Mesendoderm (in vitro differentiated cells): ENCODE data around the gene PPBP.

Source experiments
- DNase-seq: peaks from one replicate; pipeline ENCODE4 v3.0.0; 2013
- H2AK5ac ChIP-seq: 2 replicates; pipeline ENCODE4 v1.6.1; 2013; ENCODE audit warnings: low read length, inconsistent platforms
- H2BK120ac ChIP-seq: 2 replicates; pipeline ENCODE4 v1.6.1; 2013; ENCODE audit warnings: low read depth, mild to moderate bottlenecking, low read length, moderate library complexity, mixed read lengths
- H2BK15ac ChIP-seq: replicated peaks from 2 replicates; pipeline ENCODE4 v1.6.1; 2013; ENCODE audit warnings: low read depth, mild to moderate bottlenecking, moderate library complexity
- H2BK5ac ChIP-seq: 2 replicates; pipeline ENCODE4 v1.6.1; 2013; ENCODE audit warnings: low read length, inconsistent platforms
- H3K18ac ChIP-seq: 2 replicates; pipeline ENCODE4 v1.6.1; 2013; ENCODE audit warnings: mild to moderate bottlenecking, low read length, mixed read lengths
- H3K23ac ChIP-seq: one replicate; pipeline ENCODE4 v1.6.1; 2013; ENCODE audit warnings: low read length
- H3K27ac ChIP-seq: 2 replicates; pipeline ENCODE4 v1.5.1; 2013; ENCODE audit warnings: low read depth, mild to moderate bottlenecking, inconsistent platforms, low read length, moderate library complexity
- H3K27me3 ChIP-seq: 2 replicates; pipeline ENCODE4 v1.6.1; 2013; ENCODE audit warnings: low read length, control low read depth, mild to moderate bottlenecking, inconsistent platforms; ENCODE audit not compliant: insufficient read depth, poor library complexity
- H3K36me3 ChIP-seq: 2 replicates; pipeline ENCODE4 v1.6.1; 2013; ENCODE audit warnings: low read length, inconsistent platforms; ENCODE audit not compliant: control insufficient read depth, insufficient read depth
- H3K4ac ChIP-seq: one replicate; pipeline ENCODE4 v1.6.1; 2013; ENCODE audit warnings: low read depth, mild to moderate bottlenecking, low read length, moderate library complexity
- H3K4me1 ChIP-seq: 2 replicates; pipeline ENCODE4 v1.6.1; 2013; ENCODE audit warnings: low read depth, low read length, inconsistent platforms; ENCODE audit not compliant: control insufficient read depth
- H3K4me2 ChIP-seq: 2 replicates; pipeline ENCODE4 v1.6.1; 2013; ENCODE audit warnings: low read length
- H3K4me3 ChIP-seq: 2 replicates; pipeline ENCODE4 v1.5.1; 2013; ENCODE audit warnings: mild to moderate bottlenecking, low read length
- H3K56ac ChIP-seq: one replicate; pipeline ENCODE4 v1.6.1; 2013; ENCODE audit warnings: low read length
- H3K79me1 ChIP-seq: 2 replicates; pipeline ENCODE4 v1.6.1; 2013; ENCODE audit warnings: low read length, inconsistent platforms
- H3K79me2 ChIP-seq: 2 replicates; pipeline ENCODE4 v1.6.1; 2013; ENCODE audit warnings: mild to moderate bottlenecking, low read length; ENCODE audit not compliant: control insufficient read depth, insufficient read depth
- H3K9ac ChIP-seq: 2 replicates; pipeline ENCODE4 v1.6.1; 2013; ENCODE audit warnings: low read length, inconsistent platforms
- H4K5ac ChIP-seq: one replicate; pipeline ENCODE4 v1.6.1; 2013; ENCODE audit warnings: low read length
- H4K8ac ChIP-seq: one replicate; pipeline ENCODE4 v1.6.1; 2013; ENCODE audit warnings: low read depth, mild to moderate bottlenecking, control low read depth, low read length, moderate library complexity
- WGBS: extraction: QIAGEN DNeasy Blood & Tissue Kit; methylation state at CpG from one replicate; pipeline ENCODE4 v1.1.7; 2013; ENCODE audit warnings: low lambda C conversion rate, missing lambda C conversion rate; ENCODE audit not compliant: insufficient coverage; ENCODE audit errors: extremely low coverage; 5-methylcytosine and 5-hydroxymethylcytosine counted together

Gene PPBP

DNA sequence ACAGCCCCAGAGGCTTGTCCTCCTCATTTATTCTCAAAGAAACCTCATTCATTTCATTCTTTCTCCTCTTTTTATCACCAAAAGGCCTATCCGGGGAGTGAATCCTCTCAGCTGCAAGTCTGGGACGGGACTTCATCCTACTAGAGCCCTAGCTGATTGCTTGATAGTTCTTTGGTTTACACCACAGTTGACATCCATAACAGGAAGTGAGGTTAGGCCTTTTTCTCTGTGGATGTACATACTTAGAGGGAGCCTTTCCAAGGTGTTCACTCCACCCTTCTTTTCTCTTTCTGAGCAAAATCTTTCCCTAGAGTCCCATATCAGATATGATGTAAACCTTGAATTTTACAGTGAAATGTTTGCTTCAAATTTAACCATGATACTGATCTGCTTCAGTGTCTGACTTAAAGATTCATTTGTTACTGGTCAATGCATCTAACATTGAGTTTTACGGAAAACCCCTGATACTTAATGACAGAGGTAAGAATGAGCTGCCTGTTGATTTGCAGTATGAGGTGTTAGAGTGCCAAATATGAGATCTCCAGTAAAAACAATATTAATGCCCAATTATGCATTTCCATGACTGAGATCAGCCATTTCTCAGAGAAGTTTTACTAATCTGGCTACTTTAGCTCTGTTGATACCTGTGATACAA lies 27.3 kb upstream of the PPBP start:
- Histone ChIP-seq H2BK15ac (no peak overlapping the region), H3K4me1 (no peaks in the 10 kb centered on the region), H2BK5ac (no peak overlapping the region), H3K79me1 (no peaks in the 10 kb centered on the region), H3K4ac (no peak overlapping the region), H3K4me3 (no peak overlapping the region), H2AK5ac (no peak overlapping the region), H3K56ac (no peak overlapping the region), H3K27me3 (no peaks in the 10 kb centered on the region), H4K8ac (no peak overlapping the region), H4K5ac (no peak overlapping the region), H3K18ac (no peak overlapping the region), H3K79me2 (no peaks in the 10 kb centered on the region), H3K9ac (no peak overlapping the region), H3K4me2 (no peak overlapping the region), H3K27ac (no peak overlapping the region), H2BK120ac (no peak overlapping the region), H3K36me3 (no peaks in the 10 kb centered on the region), H3K23ac (no peak overlapping the region)
- no CpG with 5 or more reads among the region's 3 CpGs for WGBS
- no peak for DNase-seq

GRCh38 chr4:74014332-74014731 lies 26.3 kb upstream of the PPBP start:
- Histone ChIP-seq H3K4me2 (no peak overlapping the region), H4K8ac (no peak overlapping the region), H2BK120ac (no peak overlapping the region), H3K9ac (no peak overlapping the region), H4K5ac (no peak overlapping the region), H3K4me3 (no peak overlapping the region), H2BK15ac (no peak overlapping the region), H3K79me2 (no peaks in the 10 kb centered on the region), H3K27me3 (no peaks in the 10 kb centered on the region), H3K36me3 (no peaks in the 10 kb centered on the region), H3K4ac (no peak overlapping the region), H3K18ac (no peak overlapping the region), H3K23ac (no peak overlapping the region), H2AK5ac (no peak overlapping the region), H3K4me1 (no peaks in the 10 kb centered on the region), H3K27ac (no peak overlapping the region), H2BK5ac (no peak overlapping the region), H3K56ac (no peak overlapping the region), H3K79me1 (no peaks in the 10 kb centered on the region)
- WGBS = no CpG with 5 or more reads among the region's 1 CpG
- no peak for DNase-seq

- Histone ChIP-seq H3K4me1 (no peaks in the 10 kb centered on the region), H3K36me3 (no peaks in the 10 kb centered on the region), H3K56ac (no peak overlapping the region), H2BK120ac (no peak overlapping the region), H2BK15ac (no peak overlapping the region), H2AK5ac (no peak overlapping the region), H4K8ac (no peak overlapping the region), H3K79me2 (no peaks in the 10 kb centered on the region), H4K5ac (no peak overlapping the region), H3K9ac (no peak overlapping the region), H2BK5ac (no peak overlapping the region), H3K27ac (no peak overlapping the region), H3K4me2 (no peak overlapping the region), H3K27me3 (no peaks in the 10 kb centered on the region), H3K23ac (no peak overlapping the region), H3K18ac (no peak overlapping the region), H3K79me1 (no peaks in the 10 kb centered on the region), H3K4me3 (no peak overlapping the region), H3K4ac (no peak overlapping the region)
- WGBS = no CpG with 5 or more reads among the region's 2 CpGs
- DNase-seq = no peak
Observed at GRCh38 chr4:74013264-74013663, 25.3 kb upstream of the PPBP start.

DNA sequence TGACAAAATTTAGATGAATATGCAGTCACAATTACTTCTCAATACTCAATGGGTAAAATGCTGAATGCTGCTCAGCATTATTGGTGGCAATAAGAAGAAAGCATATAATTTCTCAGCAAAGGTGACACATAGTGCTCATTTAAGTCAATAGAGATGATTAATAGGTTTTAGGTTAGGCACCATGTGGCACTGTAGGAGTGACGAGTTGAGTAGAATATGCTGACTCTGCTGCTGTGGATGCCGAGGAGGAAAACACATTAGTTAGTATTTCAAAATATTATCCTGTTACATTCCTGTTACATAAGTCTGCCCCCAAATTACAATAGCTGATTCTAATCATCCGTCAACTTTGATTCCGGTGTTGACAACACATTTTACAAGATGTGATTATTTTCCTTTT lies 24.1 kb upstream of the PPBP start:
- H2BK120ac ChIP-seq = no peak overlapping the region
- no peaks in the 10 kb centered on the region for H3K27me3 ChIP-seq
- H4K8ac ChIP-seq = no peak overlapping the region
- no peaks in the 10 kb centered on the region for H3K79me1 ChIP-seq
- H3K23ac ChIP-seq = no peak overlapping the region
- H3K4ac ChIP-seq = no peak overlapping the region
- no peak overlapping the region for H3K56ac ChIP-seq
- no peak overlapping the region for H2BK15ac ChIP-seq
- no peak for DNase-seq
- H3K4me2 ChIP-seq = no peak overlapping the region
- H3K79me2 ChIP-seq = no peaks in the 10 kb centered on the region
- H3K36me3 ChIP-seq = no peaks in the 10 kb centered on the region
- H3K27ac ChIP-seq = no peak overlapping the region
- no peaks in the 10 kb centered on the region for H3K4me1 ChIP-seq
- no peak overlapping the region for H2BK5ac ChIP-seq
- H3K18ac ChIP-seq = no peak overlapping the region
- H3K9ac ChIP-seq = no peak overlapping the region
- no CpG with 5 or more reads among the region's 4 CpGs for WGBS
- H3K4me3 ChIP-seq = no peak overlapping the region
- no peak overlapping the region for H4K5ac ChIP-seq
- H2AK5ac ChIP-seq = no peak overlapping the region

DNA sequence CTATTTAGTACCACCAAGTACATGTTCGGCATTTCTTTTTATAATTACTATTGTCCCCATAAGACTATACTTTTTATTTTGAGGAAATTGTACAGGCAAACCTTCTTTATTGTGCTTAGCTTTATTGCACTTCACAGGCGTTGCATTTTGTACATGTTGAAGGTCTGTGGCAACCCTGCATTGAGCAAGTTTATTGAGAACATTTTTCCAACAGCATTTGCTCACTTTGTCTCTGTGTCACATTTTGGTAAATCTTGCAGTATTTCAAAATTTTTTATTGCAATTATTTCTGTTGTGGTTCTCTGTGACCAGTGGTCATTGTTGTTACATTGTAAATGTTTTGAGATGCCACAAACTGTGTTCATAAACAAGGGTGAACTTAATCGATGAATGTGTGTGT lies 21.3 kb upstream of the PPBP start:
- no peak overlapping the region for H3K4me3 ChIP-seq
- no peaks in the 10 kb centered on the region for H3K36me3 ChIP-seq
- H2BK120ac ChIP-seq = no peak overlapping the region
- no peaks in the 10 kb centered on the region for H3K27me3 ChIP-seq
- no peak overlapping the region for H2BK5ac ChIP-seq
- no peaks in the 10 kb centered on the region for H3K79me1 ChIP-seq
- no peak overlapping the region for H3K4ac ChIP-seq
- no peak overlapping the region for H3K18ac ChIP-seq
- WGBS = no CpG with 5 or more reads among the region's 3 CpGs
- H3K27ac ChIP-seq = no peak overlapping the region
- H4K5ac ChIP-seq = no peak overlapping the region
- H3K4me1 ChIP-seq = no peaks in the 10 kb centered on the region
- no peak overlapping the region for H3K9ac ChIP-seq
- H3K23ac ChIP-seq = no peak overlapping the region
- no peak overlapping the region for H4K8ac ChIP-seq
- H2AK5ac ChIP-seq = no peak overlapping the region
- H3K4me2 ChIP-seq = no peak overlapping the region
- no peak overlapping the region for H2BK15ac ChIP-seq
- H3K79me2 ChIP-seq = no peaks in the 10 kb centered on the region
- DNase-seq = no peak
- no peak overlapping the region for H3K56ac ChIP-seq

DNA sequence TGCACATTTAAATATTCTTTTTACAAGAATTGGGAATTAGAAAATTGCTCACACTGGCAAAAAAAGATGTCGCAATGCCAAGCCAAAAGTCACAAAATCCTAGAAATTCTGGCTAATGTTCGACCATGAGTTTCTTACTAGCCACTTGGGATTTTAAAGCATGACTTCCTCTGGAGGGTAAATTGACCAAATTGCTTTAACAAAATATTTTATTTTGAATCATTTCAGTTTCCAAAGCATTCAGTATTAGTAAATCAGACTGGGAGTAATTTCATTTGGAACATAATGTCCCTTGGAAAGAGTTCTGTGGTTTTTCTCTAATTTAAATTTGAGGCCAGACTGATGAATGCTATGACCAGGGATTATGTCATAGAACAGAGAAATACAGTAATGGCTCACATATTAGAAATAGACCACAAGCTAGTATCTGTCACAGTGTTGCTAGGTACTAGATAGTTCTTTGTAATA lies 18.1 kb upstream of the PPBP start:
- no peak for DNase-seq
- WGBS = no CpG with 5 or more reads among the region's 2 CpGs
- no peak overlapping the region for H3K23ac ChIP-seq

More for the DNA sequence above, 18.1 kb upstream of the PPBP start:
- Histone ChIP-seq H3K9ac (no peak overlapping the region), H2BK120ac (no peak overlapping the region), H4K5ac (no peak overlapping the region), H3K79me2 (no peaks in the 10 kb centered on the region), H3K79me1 (no peaks in the 10 kb centered on the region), H3K18ac (no peak overlapping the region), H3K4me3 (no peak overlapping the region), H3K4me2 (no peak overlapping the region), H3K27ac (no peak overlapping the region), H2BK5ac (no peak overlapping the region), H3K4ac (no peak overlapping the region), H3K4me1 (no peaks in the 10 kb centered on the region), H3K56ac (no peak overlapping the region), H3K36me3 (no peaks in the 10 kb centered on the region), H4K8ac (no peak overlapping the region), H2AK5ac (no peak overlapping the region), H2BK15ac (no peak overlapping the region), H3K27me3 (no peaks in the 10 kb centered on the region)
